Colonic mucosa (tissue), 4 donors: ENCODE results near the gene TNRC6A. TPM values are rescaled to one million over a fixed set of nuclear protein-coding genes. Genes with fewer than 3 reads are reported as not detected.

Source experiments
- DNase-seq: peaks from one replicate; pipeline ENCODE4 v3.0.0-alpha.2; 2020
- H3K27ac ChIP-seq: fragments of 200-600 bp; one replicate; pipeline ENCODE4 v1.8.0; 2021
- H3K27me3 ChIP-seq: fragments of 200-600 bp; one replicate; pipeline ENCODE4 v1.8.0; 2021
- H3K36me3 ChIP-seq: fragments of 200-600 bp; one replicate; pipeline ENCODE4 v1.8.0; 2021
- H3K4me1 ChIP-seq: fragments of 200-600 bp; one replicate; pipeline ENCODE4 v1.8.0; 2021; ENCODE audit warnings: mild to moderate bottlenecking
- H3K4me3 ChIP-seq: fragments of 200-600 bp; one replicate; pipeline ENCODE4 v1.8.0; 2021
- H3K9ac ChIP-seq, 2 donors: one replicate each; pipeline ENCODE4 v1.7.0; 2013; ENCODE audit warnings: control low read depth in 2 of 2, low read depth in 2 of 2, low read length in 2 of 2
- H3K9me3 ChIP-seq: fragments of 200-600 bp; one replicate; pipeline ENCODE4 v1.8.0; 2021
- intact Hi-C: fragments of 100-400 bp; cut with DNase I; formaldehyde crosslinking; loops from one replicate; pipeline ENCODE4 v1.14.1; 2022
- total RNA-seq, 2 donors: library from RNA; stranded (reverse); fragmentation: NEBNext Ultra II Directional in 1 of 2; extraction: Animal tissue kit (Norgen Biotek cat#: 25700) in 1 of 2; gene quantifications; one replicate each; pipeline ENCODE4 v1.2.1, GENCODE V29; 2021
- TF ChIP-seq, protein P1 (sequence below): fragments of 200-600 bp; IDR thresholded peaks from one replicate; pipeline ENCODE4 v1.8.0; 2022; ENCODE audit warnings: antibody characterized with exemption, mild to moderate bottlenecking
- donor health status: healthy.
- donor health status: DM: no; HTN: no; CAD: no.
- donor health status: DM: no; HTN: no; CAD: no.

TNRC6A gene
- total RNA-seq, 2 donors from 2014 or later: 32.8 to 33.2 TPM

DNA sequence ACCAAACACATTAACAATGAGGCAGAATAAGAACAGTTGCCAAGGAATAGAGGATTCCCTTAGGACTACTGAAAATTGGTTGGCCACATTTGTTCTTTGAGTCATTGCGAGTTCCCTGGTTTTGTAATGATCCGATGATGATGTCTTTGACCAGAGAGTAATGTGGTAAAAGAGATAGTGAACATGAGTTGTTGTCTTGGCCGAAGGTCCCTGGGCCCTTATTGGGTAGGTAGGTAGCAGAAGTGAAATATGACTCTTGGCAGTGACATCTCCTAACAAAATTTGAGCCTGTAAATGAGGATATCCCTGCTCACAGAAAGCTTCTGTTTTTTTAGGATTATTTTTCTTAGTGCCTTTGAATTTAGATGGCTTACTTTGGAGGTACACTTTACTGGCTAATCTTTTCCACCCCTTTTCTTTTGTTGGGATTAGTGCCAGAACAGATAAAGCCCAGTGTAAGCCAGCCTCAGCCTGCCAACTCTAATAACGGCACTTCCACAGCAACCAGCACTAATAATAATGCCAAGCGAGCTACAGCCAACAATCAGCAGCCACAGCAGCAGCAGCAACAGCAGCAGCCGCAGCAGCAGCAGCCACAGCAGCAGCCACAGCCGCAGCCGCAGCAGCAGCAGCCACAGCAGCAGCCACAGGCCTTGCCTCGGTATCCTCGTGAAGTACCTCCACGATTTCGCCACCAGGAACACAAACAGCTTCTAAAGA is 47.2 kb downstream of the TNRC6A start:
- H3K9ac ChIP-seq: no peak overlapping the region
- no peaks in the 10 kb centered on the region for H3K9me3 ChIP-seq
- H3K27ac ChIP-seq: no peak overlapping the region
- TF ChIP-seq, protein P1, sequence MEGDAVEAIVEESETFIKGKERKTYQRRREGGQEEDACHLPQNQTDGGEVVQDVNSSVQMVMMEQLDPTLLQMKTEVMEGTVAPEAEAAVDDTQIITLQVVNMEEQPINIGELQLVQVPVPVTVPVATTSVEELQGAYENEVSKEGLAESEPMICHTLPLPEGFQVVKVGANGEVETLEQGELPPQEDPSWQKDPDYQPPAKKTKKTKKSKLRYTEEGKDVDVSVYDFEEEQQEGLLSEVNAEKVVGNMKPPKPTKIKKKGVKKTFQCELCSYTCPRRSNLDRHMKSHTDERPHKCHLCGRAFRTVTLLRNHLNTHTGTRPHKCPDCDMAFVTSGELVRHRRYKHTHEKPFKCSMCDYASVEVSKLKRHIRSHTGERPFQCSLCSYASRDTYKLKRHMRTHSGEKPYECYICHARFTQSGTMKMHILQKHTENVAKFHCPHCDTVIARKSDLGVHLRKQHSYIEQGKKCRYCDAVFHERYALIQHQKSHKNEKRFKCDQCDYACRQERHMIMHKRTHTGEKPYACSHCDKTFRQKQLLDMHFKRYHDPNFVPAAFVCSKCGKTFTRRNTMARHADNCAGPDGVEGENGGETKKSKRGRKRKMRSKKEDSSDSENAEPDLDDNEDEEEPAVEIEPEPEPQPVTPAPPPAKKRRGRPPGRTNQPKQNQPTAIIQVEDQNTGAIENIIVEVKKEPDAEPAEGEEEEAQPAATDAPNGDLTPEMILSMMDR: no peak
- no peak overlapping the region for H3K4me3 ChIP-seq
- H3K36me3 ChIP-seq: peaks cover 9% of the 10 kb centered on the region
- DNase-seq: no peak
- H3K27me3 ChIP-seq: no peaks in the 10 kb centered on the region
- intact Hi-C loops: no loop called here
- peaks cover 16% of the 10 kb centered on the region for H3K4me1 ChIP-seq

DNA sequence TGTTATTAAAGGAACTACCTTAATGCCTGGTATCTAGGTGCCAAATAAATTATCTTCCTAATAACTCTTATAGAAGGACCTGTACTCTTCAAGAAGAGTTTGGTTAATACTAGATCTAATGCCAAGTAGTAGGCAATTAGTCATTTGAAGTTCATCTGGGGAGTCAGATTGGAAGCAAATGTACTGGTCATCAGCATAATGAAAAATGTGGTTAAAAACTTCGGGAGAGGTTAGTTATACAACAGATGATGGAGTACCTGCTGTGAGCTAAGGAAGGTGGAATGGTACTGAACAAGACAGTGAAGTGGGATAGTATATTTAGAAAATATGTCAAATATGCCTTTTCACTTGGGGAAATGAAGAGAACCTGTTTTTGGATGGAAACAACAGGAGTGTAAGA is 49.2 kb downstream of the TNRC6A start:
- TF ChIP-seq, protein P1: no peak
- H3K27me3 ChIP-seq: no peaks in the 10 kb centered on the region
- no peak overlapping the region for H3K27ac ChIP-seq
- DNase-seq: no peak
- no peak overlapping the region for H3K9ac ChIP-seq
- H3K9me3 ChIP-seq: no peaks in the 10 kb centered on the region
- intact Hi-C loops: no loop called here
- H3K4me1 ChIP-seq: peaks cover 16% of the 10 kb centered on the region
- no peak overlapping the region for H3K4me3 ChIP-seq
- H3K36me3 ChIP-seq: peaks cover 9% of the 10 kb centered on the region

DNA sequence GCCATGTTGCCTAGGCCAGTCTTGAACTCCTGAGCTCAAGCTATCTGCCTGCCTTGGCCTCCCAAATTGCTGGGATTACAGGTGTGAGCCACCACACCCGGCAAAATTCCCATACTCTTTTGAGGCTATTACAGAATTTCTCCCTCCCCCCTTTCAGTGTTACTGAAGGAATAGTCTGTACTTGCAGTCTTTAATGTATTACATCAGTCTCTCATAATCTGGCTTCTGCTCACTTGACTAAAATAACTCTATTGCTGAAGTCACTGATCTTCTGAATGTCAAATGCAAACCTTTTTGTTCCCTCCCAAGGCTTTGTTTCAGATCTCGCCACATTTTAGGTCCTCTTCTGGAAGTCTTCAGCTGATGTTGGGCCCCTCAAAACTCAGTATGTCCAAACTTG is 51.8 kb downstream of the TNRC6A start:
- Histone ChIP-seq H3K27ac (no peak overlapping the region), H3K27me3 (no peaks in the 10 kb centered on the region), H3K36me3 (peaks cover 9% of the 10 kb centered on the region), H3K9me3 (no peaks in the 10 kb centered on the region), H3K9ac (no peak overlapping the region), H3K4me1 (no peaks in the 10 kb centered on the region), H3K4me3 (no peak overlapping the region)
- TF ChIP-seq, protein P1: no peak
- no peak for DNase-seq
- intact Hi-C loops: no loop called here

DNA sequence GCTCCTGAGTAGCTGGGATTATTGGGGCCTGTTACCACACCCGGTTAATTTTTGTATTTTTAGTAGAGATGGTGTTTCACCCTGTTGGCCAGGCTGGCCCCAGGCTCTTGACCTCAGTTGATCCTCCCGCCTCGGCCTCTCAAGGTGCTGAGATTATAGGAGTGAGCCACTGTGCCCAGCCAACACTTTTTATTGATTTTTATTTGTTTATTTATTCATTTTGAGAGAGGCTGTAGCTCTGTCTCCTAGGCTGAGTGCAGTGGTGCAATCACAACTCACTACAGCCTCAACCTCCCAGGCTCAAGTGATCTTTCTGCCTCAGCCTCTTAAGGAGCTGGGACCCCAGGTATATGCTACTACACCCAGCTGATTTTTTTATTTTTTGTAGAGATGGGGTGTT is 54.7 kb downstream of the TNRC6A start:
- no peaks in the 10 kb centered on the region for H3K4me1 ChIP-seq
- H3K27ac ChIP-seq: no peak overlapping the region
- no peak overlapping the region for H3K9ac ChIP-seq
- H3K36me3 ChIP-seq: peaks cover under 1% of the 10 kb centered on the region
- H3K4me3 ChIP-seq: no peak overlapping the region
- intact Hi-C loops: no loop called here
- H3K9me3 ChIP-seq: no peaks in the 10 kb centered on the region
- no peaks in the 10 kb centered on the region for H3K27me3 ChIP-seq
- TF ChIP-seq, protein P1: no peak
- DNase-seq: no peak

DNA sequence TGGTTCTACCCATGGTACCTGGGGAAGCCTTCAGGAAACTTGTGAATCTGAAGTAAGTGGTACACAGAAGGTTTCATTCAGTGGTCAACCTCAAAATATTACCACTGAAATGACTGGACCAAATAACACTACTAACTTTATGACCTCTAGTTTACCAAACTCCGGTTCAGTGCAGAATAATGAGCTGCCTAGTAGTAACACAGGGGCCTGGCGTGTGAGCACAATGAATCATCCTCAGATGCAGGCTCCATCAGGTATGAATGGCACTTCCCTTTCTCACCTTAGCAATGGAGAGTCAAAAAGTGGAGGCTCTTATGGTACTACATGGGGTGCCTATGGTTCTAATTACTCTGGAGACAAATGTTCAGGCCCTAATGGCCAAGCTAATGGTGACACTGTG is 60.4 kb downstream of the TNRC6A start:
- no peak for DNase-seq
- no peaks in the 10 kb centered on the region for H3K9me3 ChIP-seq
- no peak overlapping the region for H3K27ac ChIP-seq
- no peaks in the 10 kb centered on the region for H3K27me3 ChIP-seq
- H3K4me1 ChIP-seq: no peaks in the 10 kb centered on the region
- H3K9ac ChIP-seq: no peak overlapping the region
- intact Hi-C loops: no loop called here
- H3K4me3 ChIP-seq: no peak overlapping the region
- TF ChIP-seq, protein P1: no peak
- peaks cover 21% of the 10 kb centered on the region for H3K36me3 ChIP-seq
